Stomach (tissue), 4 donors: ENCODE measurements around the gene ANO1.

Experiments used
- CTCF ChIP-seq, 7 experiments: fragments of 450-650 bp in 4 of 7; fragments of 200-600 bp in 3 of 7; sonication (generic) in 3 of 7; IDR thresholded peaks; one replicate each; pipeline ENCODE4 v1.5.1; 2016 to 2019; ENCODE audit warnings: antibody characterized with exemption in 7 of 7, control low read depth in 2 of 7, mild to moderate bottlenecking in 1 of 7
- EP300 ChIP-seq: sonication (generic); formaldehyde crosslinking; IDR thresholded peaks from one replicate; pipeline ENCODE4 v1.6.1; 2017; ENCODE audit warnings: antibody characterized with exemption
- POLR2A ChIP-seq, 4 donors: fragments of 450-650 bp; IDR thresholded peaks; one replicate each; pipeline ENCODE4 v1.6.1; 2016; ENCODE audit warnings: antibody characterized with exemption in 4 of 4, control low read depth in 2 of 4, mild to moderate bottlenecking in 1 of 4, moderate library complexity in 1 of 4
- POLR2AphosphoS5 ChIP-seq, 3 donors: sonication (generic); formaldehyde crosslinking; IDR thresholded peaks; one replicate each; pipeline ENCODE4 v1.6.1; 2016; ENCODE audit warnings: antibody characterized with exemption in 3 of 3

GRCh38 chr11:70078781-70079616 lies 882 bp downstream of the ANO1 start:
- TF ChIP-seq CTCF (IDR thresholded peaks at IDR 0.05): no peak
- no peak for TF ChIP-seq POLR2AphosphoS5 (IDR thresholded peaks at IDR 0.05)
- no peak for TF ChIP-seq POLR2A (IDR thresholded peaks at IDR 0.05)
- no peak for TF ChIP-seq EP300
